T-cell (primary cell): Measurements from ENCODE around the gene FHIT. TPM values are rescaled to one million over a fixed set of nuclear protein-coding genes. Genes with fewer than 3 reads are reported as not detected.

Experiments used
- ATAC-seq, 4 experiments: fragments of 200-7000 bp in 3 of 4; fragments of 150-1000 bp in 1 of 4; cut with Tn5 transposase; replicated peaks in 1 of 4; 1 replicate in 3 of 4; 2 replicates in 1 of 4; pipeline ENCODE4 v1.10.0; 2021; ENCODE audit warnings: moderate library complexity in 3 of 4, mild to moderate bottlenecking in 2 of 4, moderate number of reproducible peaks in 1 of 4
- CTCF ChIA-PET, 2 donors: fragments of 300-600 bp; sonication (Branson Sonifier 250); formaldehyde crosslinking; loops; one replicate each; lab custom pipeline; 2022; ENCODE audit warnings: antibody characterized with exemption in 2 of 2; lab: Charles Lee
- POLR2A ChIA-PET, 2 donors: fragments of 300-600 bp; sonication (Branson Sonifier 250); formaldehyde crosslinking; loops; one replicate each; lab custom pipeline; 2022; ENCODE audit warnings: antibody characterized with exemption in 2 of 2; lab: Charles Lee
- DNase-seq, 35 experiments: peaks; one replicate each; pipeline versions ENCODE4 v3.0.0 to v3.0.0-alpha.2; 2013 to 2023
- H3K27ac ChIP-seq: one replicate; pipeline ENCODE4 v1.5.1; 2013; ENCODE audit warnings: low read length
- H3K27me3 ChIP-seq, 2 experiments: replicated peaks in 1 of 2; 1 replicate in 1 of 2; 2 replicates in 1 of 2; pipeline versions ENCODE4 v1.6.1 to v1.7.0; 2013; ENCODE audit warnings: low read length in 1 of 2, mixed read lengths in 1 of 2; ENCODE audit not compliant: control insufficient read depth in 2 of 2, insufficient read depth in 2 of 2; ENCODE audit errors: extremely low read depth in 1 of 2
- H3K36me3 ChIP-seq, 2 donors: 1 replicate in 1 of 2; 2 replicates in 1 of 2; pipeline versions ENCODE4 v1.6.1 to v1.7.0; 2013; ENCODE audit warnings: low read length in 1 of 2; ENCODE audit not compliant: control insufficient read depth in 2 of 2, insufficient read depth in 1 of 2; ENCODE audit errors: extremely low read depth in 1 of 2
- H3K4me1 ChIP-seq, 2 experiments: 1 replicate in 1 of 2; 2 replicates in 1 of 2; pipeline versions ENCODE4 v1.6.1 to v1.7.0; 2013; ENCODE audit warnings: low read length in 2 of 2, mixed read lengths in 1 of 2; ENCODE audit not compliant: insufficient read depth in 2 of 2, control insufficient read depth in 1 of 2; ENCODE audit errors: extremely low read depth in 1 of 2
- H3K4me3 ChIP-seq, 2 donors: 1 replicate in 1 of 2; 2 replicates in 1 of 2; pipeline versions ENCODE4 v1.5.1 to v1.7.0; 2013; ENCODE audit warnings: mild to moderate bottlenecking in 2 of 2, low read length in 1 of 2, moderate library complexity in 1 of 2; ENCODE audit not compliant: control insufficient read depth in 1 of 2; ENCODE audit errors: extremely low read depth in 1 of 2
- H3K9me3 ChIP-seq: 2 replicates; pipeline ENCODE4 v1.7.0; 2013
- H3K27ac Mint-ChIP-seq, 2 donors: one replicate each; pipeline ENCODE4 v1.8.0; 2020 to 2021; ENCODE audit warnings: mild to moderate bottlenecking in 2 of 2, mixed read lengths in 2 of 2
- H3K27me3 Mint-ChIP-seq, 2 donors: one replicate each; pipeline ENCODE4 v1.8.0; 2021 to 2022; ENCODE audit warnings: mixed read lengths in 2 of 2
- H3K36me3 Mint-ChIP-seq: one replicate; pipeline ENCODE4 v1.8.0; 2021; ENCODE audit warnings: mixed read lengths
- H3K4me1 Mint-ChIP-seq, 3 donors: one replicate each; pipeline ENCODE4 v1.8.0; 2020 to 2022; ENCODE audit warnings: mixed read lengths in 3 of 3, mild to moderate bottlenecking in 1 of 3
- H3K4me3 Mint-ChIP-seq, 3 donors: one replicate each; pipeline ENCODE4 v1.8.0; 2020 to 2022; ENCODE audit warnings: mild to moderate bottlenecking in 3 of 3, mixed read lengths in 3 of 3, moderate library complexity in 3 of 3
- H3K9me3 Mint-ChIP-seq, 3 donors: one replicate each; pipeline ENCODE4 v1.8.0; 2020 to 2022; ENCODE audit warnings: mixed read lengths in 3 of 3
- WGBS: methylation state at CpG from one replicate; pipeline ENCODE4 v1.1.5; 2013; ENCODE audit warnings: missing lambda C conversion rate; ENCODE audit not compliant: insufficient coverage; 5-methylcytosine and 5-hydroxymethylcytosine counted together
- total RNA-seq, 35 experiments: library from RNA in 6 of 35; stranded (reverse) in 6 of 35; fragments of 120-200 nt in 1 of 35; gene quantifications; one replicate each; pipeline versions ENCODE4 v1.2.1 to v1.2.4 and lab custom pipeline; 2013 to 2026

The FHIT gene
- total RNA-seq, 5 donors from 2014 or later (not counting 1 experiment from before 2014, with no cell fraction given), result 33.1 to 197 (median 78.3) TPM

DNA sequence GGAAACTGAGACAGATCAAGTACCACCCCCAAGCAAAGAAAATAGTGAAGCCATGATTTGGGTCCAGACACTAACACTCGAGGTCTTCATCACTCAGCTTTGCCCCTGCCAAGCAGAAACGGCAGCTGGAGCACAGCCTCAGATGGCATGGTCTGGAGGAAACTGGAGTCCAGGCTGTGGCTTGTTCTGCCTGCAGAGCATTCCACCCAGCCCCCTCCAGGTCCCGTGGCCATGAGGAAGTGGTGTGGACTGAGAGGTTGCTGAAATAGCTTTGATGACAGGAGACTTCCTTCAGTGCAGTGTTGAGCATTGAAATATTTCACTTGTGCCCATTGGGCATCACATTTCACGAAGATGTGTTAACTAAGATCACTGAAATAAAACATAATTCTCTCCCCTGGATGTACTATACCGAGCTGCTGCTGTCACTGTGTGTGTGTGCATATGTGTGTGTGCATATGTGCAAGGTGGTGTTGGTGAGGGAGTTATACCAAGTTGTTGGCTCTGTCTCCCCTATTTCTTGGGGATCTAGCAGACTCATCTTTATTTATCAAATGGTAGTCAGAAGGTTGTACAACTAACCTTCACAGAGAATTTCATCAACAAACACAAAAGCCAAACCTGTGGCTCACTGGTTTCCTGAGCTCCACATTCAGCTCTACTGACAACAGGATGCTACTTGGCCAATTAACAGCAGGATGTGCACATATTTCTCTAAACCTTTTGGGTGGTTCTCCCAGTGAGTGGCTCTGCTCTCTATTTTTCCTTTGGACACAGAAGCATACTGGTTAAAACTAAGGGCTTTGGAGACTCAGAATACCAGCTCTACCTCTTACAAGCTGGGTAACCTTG lies 1541.3 kb downstream of the FHIT start:
- H3K9me3 ChIP-seq, result no peaks in the 10 kb centered on the region
- H3K27me3 ChIP-seq, result no peaks in the 10 kb centered on the region
- peaks cover 11 to 20% of the 10 kb centered on the region in 2 experiments for H3K4me1 ChIP-seq
- 23% methylated on average over 2 of the region's 5 CpGs for WGBS
- peaks cover 7 to 11% (median 8%) of the 10 kb centered on the region in 3 donors for H3K9me3 Mint-ChIP-seq
- ChIA-PET CTCF (no interaction called here), POLR2A (interaction anchor here in 1 of 2 donors (0.6 kb wide), 1 partner anchor 176 kb away, joined by 3 read pairs; no protein-coding TSS in a partner anchor)
- no peaks in the 10 kb centered on the region for H3K36me3 ChIP-seq
- ATAC-seq (peak; percentile 66 to 84 (median 74)), DNase-seq (peak in 17 of 35 experiments; percentile 1 to 42 (median 4))
- H3K4me3 ChIP-seq, result peak overlapping the region in 1 of 2 donors; percentile 17
- H3K27ac Mint-ChIP-seq, result no peak overlapping the region
- H3K4me1 Mint-ChIP-seq, result peaks cover 0 to 7% (median 2%) of the 10 kb centered on the region in 3 donors
- no peaks in the 10 kb centered on the region for H3K27me3 Mint-ChIP-seq
- no peak overlapping the region for H3K27ac ChIP-seq
- H3K36me3 Mint-ChIP-seq, result peaks cover 5% of the 10 kb centered on the region
- H3K4me3 Mint-ChIP-seq, result no peak overlapping the region

DNA sequence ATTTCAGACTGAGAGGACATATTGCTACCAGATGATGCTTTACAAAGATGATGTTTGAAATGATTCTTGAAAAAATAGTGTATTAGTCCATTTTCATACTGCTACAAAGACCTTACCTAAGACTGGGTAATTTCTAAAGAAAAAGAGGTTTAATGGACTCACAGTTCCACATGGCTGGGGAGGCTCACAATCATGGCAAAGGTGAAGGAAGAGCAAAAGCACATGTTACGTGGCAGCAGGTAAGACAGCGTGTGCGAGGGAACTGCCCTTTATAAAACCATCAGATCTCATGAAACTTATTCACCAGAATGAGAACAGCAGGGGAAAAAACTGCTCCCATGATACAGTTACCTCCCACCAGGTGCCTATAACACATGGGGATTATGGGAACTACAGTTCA lies 1543.0 kb downstream of the FHIT start:
- ATAC-seq (no peak), DNase-seq (no peak)
- Histone ChIP-seq H3K9me3 (no peaks in the 10 kb centered on the region), H3K27ac (no peak overlapping the region), H3K27me3 (no peaks in the 10 kb centered on the region), H3K4me1 (peaks cover 11 to 20% of the 10 kb centered on the region in 2 experiments), H3K36me3 (no peaks in the 10 kb centered on the region), H3K4me3 (no peak overlapping the region)
- Mint-ChIP-seq H3K4me1 (peaks cover 0 to 7% (median 2%) of the 10 kb centered on the region in 3 donors), H3K4me3 (no peak overlapping the region), H3K9me3 (peaks cover 2 to 6% (median 5%) of the 10 kb centered on the region in 3 donors), H3K36me3 (peaks cover 5% of the 10 kb centered on the region), H3K27me3 (no peaks in the 10 kb centered on the region), H3K27ac (no peak overlapping the region)
- no CpG with 5 or more reads among the region's 3 CpGs for WGBS
- ChIA-PET POLR2A (no interaction called here), CTCF (no interaction called here)

DNA sequence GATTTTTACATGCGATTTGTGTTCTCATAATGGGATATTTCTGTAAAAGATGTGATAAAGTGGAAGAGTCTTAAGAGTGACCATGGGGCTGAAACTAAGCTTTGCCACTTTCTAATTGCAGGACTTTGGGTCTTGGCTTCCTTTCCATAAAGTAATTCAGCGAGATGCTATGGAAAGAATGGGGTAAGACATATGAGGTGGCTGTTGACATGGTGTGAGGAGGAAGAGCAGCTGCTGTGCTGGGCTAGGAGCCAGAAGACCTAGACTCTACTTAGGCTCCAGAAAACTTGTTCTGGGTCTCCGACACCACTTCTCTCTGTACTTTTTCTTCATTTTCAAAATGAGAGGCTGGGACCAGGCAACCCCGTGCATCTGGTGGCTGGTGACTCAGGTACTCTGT lies 1547.0 kb downstream of the FHIT start:
- Histone ChIP-seq H3K4me3 (no peak overlapping the region), H3K27me3 (no peaks in the 10 kb centered on the region), H3K27ac (no peak overlapping the region), H3K36me3 (no peaks in the 10 kb centered on the region), H3K9me3 (no peaks in the 10 kb centered on the region), H3K4me1 (peaks cover 0 to 2% of the 10 kb centered on the region in 2 experiments)
- ATAC-seq, result no peak
- POLR2A ChIA-PET, result no interaction called here
- CTCF ChIA-PET, result no interaction called here
- no peaks in the 10 kb centered on the region for H3K9me3 Mint-ChIP-seq
- DNase-seq, result no peak
- H3K4me1 Mint-ChIP-seq, result no peaks in the 10 kb centered on the region
- no peak overlapping the region for H3K27ac Mint-ChIP-seq
- WGBS, result 20% methylated on average over 1 of the region's 4 CpGs
- H3K36me3 Mint-ChIP-seq, result no peaks in the 10 kb centered on the region
- no peak overlapping the region for H3K4me3 Mint-ChIP-seq
- H3K27me3 Mint-ChIP-seq, result no peaks in the 10 kb centered on the region

DNA sequence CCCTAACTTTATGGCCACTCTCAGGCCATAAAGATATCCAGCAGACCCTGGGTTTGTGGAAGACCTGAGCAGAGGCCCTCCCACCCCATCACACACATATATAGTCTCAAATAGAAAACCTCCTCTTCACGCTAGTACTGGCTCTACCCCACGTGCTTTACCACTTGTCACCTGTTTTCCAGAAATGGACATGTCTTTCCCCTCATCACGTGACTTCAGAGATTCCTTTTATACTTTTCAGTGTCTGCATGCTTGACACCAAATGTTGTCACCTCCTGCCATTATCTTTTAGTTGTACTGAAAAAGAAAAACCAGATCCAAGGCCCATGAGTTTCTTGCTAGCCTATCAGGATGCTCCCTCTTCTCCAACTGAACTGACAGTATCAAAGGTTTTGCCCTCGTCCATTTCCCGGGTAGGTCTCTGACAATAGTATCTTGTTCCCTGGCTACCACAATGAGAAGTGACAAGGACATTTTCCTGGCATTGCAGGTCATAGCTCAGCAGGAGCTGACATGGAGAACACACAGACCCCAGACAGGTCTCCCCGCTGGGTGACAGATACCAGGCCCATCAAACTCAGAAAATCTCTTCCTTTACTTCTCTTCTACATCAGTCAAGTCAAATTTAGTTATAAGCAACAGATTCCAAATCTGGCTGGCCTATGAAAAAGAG lies 1551.5 kb downstream of the FHIT start:
- H3K36me3 ChIP-seq, result no peaks in the 10 kb centered on the region
- Mint-ChIP-seq H3K36me3 (no peaks in the 10 kb centered on the region), H3K9me3 (no peaks in the 10 kb centered on the region), H3K4me3 (no peak overlapping the region), H3K4me1 (no peaks in the 10 kb centered on the region), H3K27me3 (no peaks in the 10 kb centered on the region), H3K27ac (no peak overlapping the region)
- H3K27me3 ChIP-seq, result no peaks in the 10 kb centered on the region
- DNase-seq (no peak), ATAC-seq (no peak)
- no peak overlapping the region for H3K4me3 ChIP-seq
- CTCF ChIA-PET, result interaction anchor here in 1 of 2 donors (0.5 to 0.6 kb wide), 2 partner anchors 188 to 1663 kb away, joined by 3 to 6 read pairs; no protein-coding TSS in a partner anchor
- H3K27ac ChIP-seq, result no peak overlapping the region
- POLR2A ChIA-PET, result interaction anchor here in 1 of 2 donors (0.6 kb wide), 1 partner anchor 13 kb away, joined by 6 read pairs; no protein-coding TSS in a partner anchor
- no peaks in the 10 kb centered on the region for H3K9me3 ChIP-seq
- H3K4me1 ChIP-seq, result no peaks in the 10 kb centered on the region
- WGBS, result 87% methylated on average over 5 of the region's 6 CpGs
